ENCODE data around the gene CXCR4. TPM values are rescaled to one million over a fixed set of nuclear protein-coding genes. Genes with fewer than 3 reads are reported as not detected.

CXCR4 gene
- total RNA-seq, 1 experiment from 2014 or later, result 1.3 TPM

DNA sequence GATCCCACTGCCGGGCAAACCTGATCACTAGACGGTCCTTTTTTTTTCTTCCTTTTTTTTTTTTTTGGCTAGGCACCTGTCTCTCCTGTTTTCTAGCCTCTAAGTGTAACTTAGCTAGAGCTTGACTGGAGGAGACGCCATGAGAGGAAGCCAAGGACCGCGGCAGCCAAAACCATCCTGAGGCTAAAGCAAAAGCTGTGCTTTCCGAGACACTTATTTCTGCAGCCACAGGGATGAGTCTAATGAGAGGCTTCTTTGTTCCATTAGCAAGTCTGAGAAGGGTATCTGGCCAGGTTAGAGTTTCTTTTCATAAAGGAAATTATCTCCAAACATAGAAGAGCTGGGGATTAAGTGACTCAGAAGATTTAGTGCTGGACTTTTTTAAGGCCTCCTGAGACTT is 7.3 kb upstream of the CXCR4 start:
- Mint-ChIP-seq H3K27ac (no peak overlapping the region), H3K9me3 (no peaks in the 10 kb centered on the region), H3K36me3 (no peaks in the 10 kb centered on the region), H3K27me3 (ENCODE audit: low read depth) (peaks cover 15% of the 10 kb centered on the region), H3K4me3 (no peak overlapping the region), H3K4me1 (peaks cover 48% of the 10 kb centered on the region)
- CTCF ChIA-PET, result interaction anchor here (2.2 kb wide), 1 partner anchor 128 kb away, joined by 6 read pairs; no protein-coding TSS in a partner anchor
- ATAC-seq (no peak), DNase-seq (ENCODE audit: low spot score) (no peak)
- POLR2A ChIA-PET, result interaction anchor here (0.6 to 0.7 kb wide), 2 partner anchors 18 to 121 kb away, joined by 3 read pairs; no protein-coding TSS in a partner anchor
- TF ChIP-seq, protein P1, sequence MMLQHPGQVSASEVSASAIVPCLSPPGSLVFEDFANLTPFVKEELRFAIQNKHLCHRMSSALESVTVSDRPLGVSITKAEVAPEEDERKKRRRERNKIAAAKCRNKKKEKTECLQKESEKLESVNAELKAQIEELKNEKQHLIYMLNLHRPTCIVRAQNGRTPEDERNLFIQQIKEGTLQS (CRISPR knock-in tag; conservative IDR thresholded peaks at IDR 0.05), result no peak
- no peak for TF ChIP-seq JUN (CRISPR knock-in tag; IDR thresholded peaks at IDR 0.05)
- TF ChIP-seq, protein P2, sequence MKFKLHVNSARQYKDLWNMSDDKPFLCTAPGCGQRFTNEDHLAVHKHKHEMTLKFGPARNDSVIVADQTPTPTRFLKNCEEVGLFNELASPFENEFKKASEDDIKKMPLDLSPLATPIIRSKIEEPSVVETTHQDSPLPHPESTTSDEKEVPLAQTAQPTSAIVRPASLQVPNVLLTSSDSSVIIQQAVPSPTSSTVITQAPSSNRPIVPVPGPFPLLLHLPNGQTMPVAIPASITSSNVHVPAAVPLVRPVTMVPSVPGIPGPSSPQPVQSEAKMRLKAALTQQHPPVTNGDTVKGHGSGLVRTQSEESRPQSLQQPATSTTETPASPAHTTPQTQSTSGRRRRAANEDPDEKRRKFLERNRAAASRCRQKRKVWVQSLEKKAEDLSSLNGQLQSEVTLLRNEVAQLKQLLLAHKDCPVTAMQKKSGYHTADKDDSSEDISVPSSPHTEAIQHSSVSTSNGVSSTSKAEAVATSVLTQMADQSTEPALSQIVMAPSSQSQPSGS (CRISPR knock-in tag; IDR thresholded peaks at IDR 0.05; ENCODE audit: borderline replicate concordance, low read depth), result no peak
- TF ChIP-seq, protein P3, sequence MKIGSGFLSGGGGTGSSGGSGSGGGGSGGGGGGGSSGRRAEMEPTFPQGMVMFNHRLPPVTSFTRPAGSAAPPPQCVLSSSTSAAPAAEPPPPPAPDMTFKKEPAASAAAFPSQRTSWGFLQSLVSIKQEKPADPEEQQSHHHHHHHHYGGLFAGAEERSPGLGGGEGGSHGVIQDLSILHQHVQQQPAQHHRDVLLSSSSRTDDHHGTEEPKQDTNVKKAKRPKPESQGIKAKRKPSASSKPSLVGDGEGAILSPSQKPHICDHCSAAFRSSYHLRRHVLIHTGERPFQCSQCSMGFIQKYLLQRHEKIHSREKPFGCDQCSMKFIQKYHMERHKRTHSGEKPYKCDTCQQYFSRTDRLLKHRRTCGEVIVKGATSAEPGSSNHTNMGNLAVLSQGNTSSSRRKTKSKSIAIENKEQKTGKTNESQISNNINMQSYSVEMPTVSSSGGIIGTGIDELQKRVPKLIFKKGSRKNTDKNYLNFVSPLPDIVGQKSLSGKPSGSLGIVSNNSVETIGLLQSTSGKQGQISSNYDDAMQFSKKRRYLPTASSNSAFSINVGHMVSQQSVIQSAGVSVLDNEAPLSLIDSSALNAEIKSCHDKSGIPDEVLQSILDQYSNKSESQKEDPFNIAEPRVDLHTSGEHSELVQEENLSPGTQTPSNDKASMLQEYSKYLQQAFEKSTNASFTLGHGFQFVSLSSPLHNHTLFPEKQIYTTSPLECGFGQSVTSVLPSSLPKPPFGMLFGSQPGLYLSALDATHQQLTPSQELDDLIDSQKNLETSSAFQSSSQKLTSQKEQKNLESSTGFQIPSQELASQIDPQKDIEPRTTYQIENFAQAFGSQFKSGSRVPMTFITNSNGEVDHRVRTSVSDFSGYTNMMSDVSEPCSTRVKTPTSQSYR (CRISPR knock-in tag; IDR thresholded peaks at IDR 0.05), result no peak
- TF ChIP-seq STAT6 (CRISPR knock-in tag; conservative IDR thresholded peaks at IDR 0.05; ENCODE audit: low read depth), result no peak
- TF ChIP-seq IRF2 (CRISPR knock-in tag; IDR thresholded peaks at IDR 0.05; ENCODE audit: borderline replicate concordance, low read depth), result no peak
- no peak for TF ChIP-seq ZNF423 (CRISPR knock-in tag; IDR thresholded peaks at IDR 0.05)
- no peak for TF ChIP-seq ZNF219 (CRISPR knock-in tag; IDR thresholded peaks at IDR 0.05; ENCODE audit: borderline replicate concordance)
- TF ChIP-seq MAX (CRISPR knock-in tag; IDR thresholded peaks at IDR 0.05), result no peak
- TF ChIP-seq JAZF1 (CRISPR knock-in tag; IDR thresholded peaks at IDR 0.05), result no peak
- TF ChIP-seq OVOL2 (CRISPR knock-in tag; IDR thresholded peaks at IDR 0.05; ENCODE audit: borderline replicate concordance), result no peak
- no peak for TF ChIP-seq NFYB (CRISPR knock-in tag; conservative IDR thresholded peaks at IDR 0.05; ENCODE audit: low read depth)
- TF ChIP-seq, protein P4, sequence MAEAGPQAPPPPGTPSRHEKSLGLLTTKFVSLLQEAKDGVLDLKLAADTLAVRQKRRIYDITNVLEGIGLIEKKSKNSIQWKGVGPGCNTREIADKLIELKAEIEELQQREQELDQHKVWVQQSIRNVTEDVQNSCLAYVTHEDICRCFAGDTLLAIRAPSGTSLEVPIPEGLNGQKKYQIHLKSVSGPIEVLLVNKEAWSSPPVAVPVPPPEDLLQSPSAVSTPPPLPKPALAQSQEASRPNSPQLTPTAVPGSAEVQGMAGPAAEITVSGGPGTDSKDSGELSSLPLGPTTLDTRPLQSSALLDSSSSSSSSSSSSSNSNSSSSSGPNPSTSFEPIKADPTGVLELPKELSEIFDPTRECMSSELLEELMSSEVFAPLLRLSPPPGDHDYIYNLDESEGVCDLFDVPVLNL (CRISPR knock-in tag; IDR thresholded peaks at IDR 0.05; ENCODE audit: borderline replicate concordance, low read depth), result no peak
- TF ChIP-seq FOXJ3 (CRISPR knock-in tag; IDR thresholded peaks at IDR 0.05; ENCODE audit: borderline replicate concordance), result no peak
- TF ChIP-seq PRDM15 (CRISPR knock-in tag; IDR thresholded peaks at IDR 0.05), result no peak

Data from WTC11 (cell line).